Natural killer cell treated with Interleukin-12 subunit alpha and Interleukin-12 subunit beta and Interleukin-15 and Interleukin-18, amount 100 ng/mL, for 72 hours (primary cell): ENCODE data around the gene CCDC177. TPM values are rescaled to one million over a fixed set of nuclear protein-coding genes. Genes with fewer than 3 reads are reported as not detected.

Experiments used
- ATAC-seq, 2 donors: fragments of 150-1000 bp; cut with Tn5 transposase in 1 of 2; sonication (Bioruptor Pico), chemical (Tn5 transposase) in 1 of 2; 2 replicates each; pipeline ENCODE4 v1.10.0; 2021
- DNase-seq: peaks from one replicate; pipeline ENCODE4 v3.0.0; 2022; ENCODE audit warnings: low spot score
- H3K27ac Mint-ChIP-seq, 2 donors: 1 replicate in 1 of 2; 2 replicates in 1 of 2; pipeline ENCODE4 v1.8.0; 2022; ENCODE audit warnings: mixed read lengths in 2 of 2, mild to moderate bottlenecking in 1 of 2, moderate library complexity in 1 of 2
- H3K27me3 Mint-ChIP-seq, 2 donors: 1 replicate in 1 of 2; 2 replicates in 1 of 2; pipeline ENCODE4 v1.8.0; 2022; ENCODE audit warnings: mixed read lengths in 2 of 2
- H3K36me3 Mint-ChIP-seq: one replicate; pipeline ENCODE4 v1.8.0; 2022; ENCODE audit warnings: mixed read lengths
- H3K4me1 Mint-ChIP-seq, 2 donors: 1 replicate in 1 of 2; 2 replicates in 1 of 2; pipeline ENCODE4 v1.8.0; 2022; ENCODE audit warnings: low read depth in 2 of 2, mixed read lengths in 2 of 2, mild to moderate bottlenecking in 1 of 2
- H3K4me3 Mint-ChIP-seq: one replicate; pipeline ENCODE4 v1.8.0; 2022; ENCODE audit warnings: mixed read lengths
- H3K9me3 Mint-ChIP-seq: 2 replicates; pipeline ENCODE4 v1.8.0; 2022; ENCODE audit warnings: mixed read lengths
- total RNA-seq, 2 donors: library from RNA; stranded (reverse); gene quantifications; one replicate each; pipeline ENCODE4 v1.2.3, GENCODE V29; 2022

The CCDC177 gene
- total RNA-seq, 2 donors from 2014 or later: not detected

DNA sequence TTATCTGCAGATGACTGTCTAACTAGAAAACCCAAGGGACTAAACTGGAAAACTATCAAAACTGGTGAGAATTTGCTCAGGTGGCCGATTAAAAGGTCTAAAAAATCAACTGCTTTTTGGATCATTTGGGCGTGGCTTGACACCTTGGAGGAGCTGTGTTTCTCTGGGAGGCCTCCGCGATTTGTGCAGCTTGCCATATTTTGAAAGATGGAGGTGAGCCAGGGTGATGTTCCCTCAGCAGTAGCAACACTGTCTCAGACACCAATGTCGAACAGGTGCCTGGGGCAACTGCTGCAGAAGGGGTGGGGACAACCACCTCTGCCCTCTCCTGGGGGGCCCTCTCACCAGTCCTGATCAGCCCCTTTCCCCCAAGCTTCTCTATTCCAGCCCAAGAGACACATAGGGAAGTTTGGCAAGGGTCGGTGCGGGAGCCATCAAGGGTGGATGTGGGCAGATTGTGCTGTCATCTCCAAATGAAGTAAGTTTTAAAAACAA, 3.8 kb downstream of the CCDC177 start:
- Mint-ChIP-seq H3K4me3 (no peak overlapping the region), H3K4me1 (peaks cover 6 to 7% of the 10 kb centered on the region in 2 donors), H3K9me3 (no peaks in the 10 kb centered on the region), H3K27me3 (peaks cover 52 to 64% of the 10 kb centered on the region in 2 donors), H3K36me3 (no peaks in the 10 kb centered on the region), H3K27ac (no peak overlapping the region)
- DNase-seq (no peak), ATAC-seq (no peak)

DNA sequence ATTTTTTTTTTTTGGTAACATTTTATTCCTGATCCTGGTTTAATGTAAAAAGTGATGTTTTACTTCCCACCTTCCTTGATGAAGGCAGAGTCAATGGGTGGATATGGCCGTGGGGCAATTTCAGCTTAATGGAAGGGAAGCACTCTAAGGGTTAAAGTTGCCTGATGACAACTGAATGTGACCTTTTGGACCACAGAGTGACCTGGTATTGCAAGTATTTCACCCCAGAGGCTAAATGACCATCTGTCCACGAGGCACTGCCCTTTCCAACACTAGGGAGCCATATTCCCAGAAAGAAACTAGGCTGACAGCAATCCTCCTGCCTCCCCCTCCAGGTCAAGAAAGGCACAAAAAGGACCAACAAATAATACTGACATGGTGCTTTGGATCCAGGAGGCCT, 4.8 kb downstream of the CCDC177 start:
- no peak for DNase-seq
- no peaks in the 10 kb centered on the region for H3K36me3 Mint-ChIP-seq
- H3K4me3 Mint-ChIP-seq: no peak overlapping the region
- no peak for ATAC-seq
- no peaks in the 10 kb centered on the region for H3K9me3 Mint-ChIP-seq
- no peak overlapping the region for H3K27ac Mint-ChIP-seq
- peaks cover 5 to 7% of the 10 kb centered on the region in 2 donors for H3K4me1 Mint-ChIP-seq
- H3K27me3 Mint-ChIP-seq: peaks cover 53 to 64% of the 10 kb centered on the region in 2 donors

DNA sequence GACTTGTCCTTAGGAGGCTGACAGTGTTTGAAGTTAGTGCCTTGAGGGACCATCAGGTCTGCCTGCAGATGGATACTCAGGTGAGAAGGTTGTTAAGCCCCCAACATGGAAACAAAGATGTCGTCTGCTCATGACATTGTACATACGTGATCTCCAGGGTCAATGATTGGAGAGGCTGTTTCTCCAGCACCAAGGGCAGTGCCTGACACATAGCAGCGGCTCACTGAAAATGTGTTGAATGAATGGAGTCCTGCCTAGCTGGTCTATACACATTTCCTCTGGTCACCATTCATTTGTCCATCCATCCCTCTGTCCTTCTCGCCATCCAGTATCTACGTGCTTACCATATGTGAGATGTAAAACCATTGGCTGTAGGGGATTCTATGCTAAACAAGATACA, 7.1 kb downstream of the CCDC177 start:
- ATAC-seq: no peak
- H3K9me3 Mint-ChIP-seq: no peaks in the 10 kb centered on the region

DNA sequence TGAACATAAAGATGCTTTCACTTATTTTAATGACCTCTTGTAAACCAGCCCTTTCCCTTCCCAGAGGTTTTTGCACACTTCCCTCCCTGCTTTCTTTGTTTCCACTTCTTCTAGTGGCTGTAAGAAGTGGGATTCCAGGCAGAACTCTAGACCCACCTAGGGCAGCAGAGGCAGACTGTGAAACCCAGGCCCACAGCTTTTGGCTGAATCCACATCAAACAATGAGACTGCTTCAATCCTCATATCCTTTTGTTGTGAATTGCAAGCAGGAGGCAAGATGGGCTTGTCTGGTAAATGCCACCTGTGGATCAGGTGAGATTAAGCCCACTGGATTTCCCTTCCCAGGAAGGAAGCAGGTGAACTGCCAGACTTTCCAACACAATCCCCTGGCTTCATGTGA, 12.8 kb downstream of the CCDC177 start:
- Mint-ChIP-seq H3K9me3 (no peaks in the 10 kb centered on the region), H3K27me3 (peaks cover 33 to 52% of the 10 kb centered on the region in 2 donors), H3K27ac (no peak overlapping the region), H3K4me3 (no peak overlapping the region), H3K36me3 (no peaks in the 10 kb centered on the region), H3K4me1 (no peaks in the 10 kb centered on the region)
- no peak for DNase-seq
- no peak for ATAC-seq

More for the DNA sequence above, 7.1 kb downstream of the CCDC177 start:
- Mint-ChIP-seq H3K4me1 (no peaks in the 10 kb centered on the region), H3K4me3 (no peak overlapping the region), H3K36me3 (no peaks in the 10 kb centered on the region), H3K27me3 (peaks cover 47 to 60% of the 10 kb centered on the region in 2 donors), H3K27ac (no peak overlapping the region)
- DNase-seq: no peak

DNA sequence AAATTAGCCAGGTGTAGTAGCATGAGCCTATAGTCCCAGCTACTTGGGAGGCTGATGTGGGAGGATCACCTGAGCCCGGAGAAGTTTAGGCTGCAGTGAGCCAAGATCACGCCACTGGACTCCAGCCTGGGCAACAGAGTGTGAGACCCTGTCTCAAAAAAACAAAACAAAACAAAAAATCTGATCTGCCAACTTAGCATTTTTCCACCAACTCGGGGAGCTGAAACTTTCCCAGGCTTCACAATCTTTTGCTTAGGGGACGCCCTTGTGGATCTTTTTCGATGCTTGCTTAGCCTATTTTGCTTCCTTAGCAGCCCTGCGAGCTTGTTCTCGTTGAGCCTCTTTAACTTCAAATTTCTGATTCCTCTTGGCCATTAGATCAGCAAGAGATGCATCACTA, 13.8 kb downstream of the CCDC177 start:
- H3K27me3 Mint-ChIP-seq: peaks cover 25 to 41% of the 10 kb centered on the region in 2 donors
- H3K27ac Mint-ChIP-seq: no peak overlapping the region

DNA sequence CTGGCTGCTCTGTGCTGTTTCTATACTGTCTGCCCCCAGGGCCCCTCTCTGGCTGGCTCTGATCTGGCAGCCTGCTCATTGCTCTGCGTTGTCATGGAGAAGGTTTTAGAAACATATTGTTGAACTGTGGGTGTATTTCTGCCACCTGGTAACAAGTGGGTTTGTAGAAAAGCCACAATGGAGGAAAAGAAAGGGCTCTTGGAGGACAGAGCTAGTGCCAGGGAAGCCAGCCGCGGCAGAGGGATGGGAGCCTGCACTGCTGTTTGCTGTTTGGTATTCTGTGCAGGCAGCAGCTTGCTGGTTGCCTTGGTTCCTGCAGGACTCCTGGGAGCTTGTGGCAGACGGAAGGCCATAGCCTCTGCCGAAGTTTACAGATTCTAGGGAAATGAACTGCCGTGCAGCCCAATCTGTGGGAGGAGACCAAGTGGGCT, 15.1 kb downstream of the CCDC177 start:
- H3K27me3 Mint-ChIP-seq: peaks cover 18 to 31% of the 10 kb centered on the region in 2 donors
- H3K4me3 Mint-ChIP-seq: no peak overlapping the region
- no peaks in the 10 kb centered on the region for H3K36me3 Mint-ChIP-seq
- H3K9me3 Mint-ChIP-seq: no peaks in the 10 kb centered on the region
- DNase-seq: no peak
- H3K27ac Mint-ChIP-seq: no peak overlapping the region
- ATAC-seq: no peak
- H3K4me1 Mint-ChIP-seq: no peaks in the 10 kb centered on the region

More for the DNA sequence above, 13.8 kb downstream of the CCDC177 start:
- Mint-ChIP-seq H3K4me1 (no peaks in the 10 kb centered on the region), H3K36me3 (no peaks in the 10 kb centered on the region), H3K4me3 (no peak overlapping the region), H3K9me3 (no peaks in the 10 kb centered on the region)
- DNase-seq (no peak), ATAC-seq (no peak)

DNA sequence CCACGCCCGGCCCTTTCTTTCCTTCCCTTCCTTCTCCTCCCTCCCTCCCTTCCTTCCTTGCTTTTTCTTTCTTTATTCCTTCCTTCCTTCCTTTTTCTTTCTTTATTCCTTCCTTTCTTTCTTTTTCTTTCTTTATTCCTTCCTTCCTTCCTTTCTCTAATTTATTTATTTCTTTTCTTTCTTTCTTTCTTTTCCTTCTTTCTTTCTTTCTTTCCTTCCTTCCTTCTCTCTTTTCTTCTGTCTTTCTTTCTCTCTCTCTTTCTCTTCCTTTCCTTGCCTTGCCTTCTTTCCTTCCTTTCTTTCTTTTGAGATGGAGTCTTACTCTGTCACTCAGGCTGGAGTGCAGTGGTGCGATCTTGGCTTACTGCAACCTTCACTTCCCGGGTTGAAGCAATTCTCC, 15.9 kb downstream of the CCDC177 start:
- Mint-ChIP-seq H3K9me3 (no peaks in the 10 kb centered on the region), H3K4me1 (no peaks in the 10 kb centered on the region), H3K27ac (no peak overlapping the region), H3K36me3 (no peaks in the 10 kb centered on the region), H3K4me3 (no peak overlapping the region), H3K27me3 (peaks cover 20 to 33% of the 10 kb centered on the region in 2 donors)
- DNase-seq: no peak
- ATAC-seq: no peak

DNA sequence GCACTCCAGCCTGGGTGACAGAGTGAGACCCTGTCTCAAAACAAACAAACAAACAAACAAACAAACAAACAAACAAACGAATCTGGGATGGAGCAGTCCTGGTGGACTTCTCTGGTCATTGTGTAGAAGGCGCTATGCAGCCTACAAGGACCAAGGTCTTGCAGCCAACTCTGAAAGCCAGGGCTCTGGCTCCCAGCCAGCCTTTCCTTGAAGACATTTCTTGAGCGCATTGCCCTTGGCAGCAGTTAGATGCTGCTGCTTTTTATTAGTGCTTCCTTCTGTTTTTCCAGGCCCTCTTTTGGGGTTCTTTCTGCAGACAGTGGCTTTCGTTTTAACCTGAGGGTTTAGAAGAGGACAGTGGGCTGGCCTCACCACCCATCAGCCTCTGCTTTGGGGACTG, 20.2 kb downstream of the CCDC177 start:
- H3K27ac Mint-ChIP-seq: no peak overlapping the region
- no peaks in the 10 kb centered on the region for H3K4me1 Mint-ChIP-seq
- H3K4me3 Mint-ChIP-seq: no peak overlapping the region
- H3K27me3 Mint-ChIP-seq: peaks cover 23 to 36% of the 10 kb centered on the region in 2 donors
- ATAC-seq (no peak), DNase-seq (no peak)
- H3K9me3 Mint-ChIP-seq: no peaks in the 10 kb centered on the region
- H3K36me3 Mint-ChIP-seq: no peaks in the 10 kb centered on the region

DNA sequence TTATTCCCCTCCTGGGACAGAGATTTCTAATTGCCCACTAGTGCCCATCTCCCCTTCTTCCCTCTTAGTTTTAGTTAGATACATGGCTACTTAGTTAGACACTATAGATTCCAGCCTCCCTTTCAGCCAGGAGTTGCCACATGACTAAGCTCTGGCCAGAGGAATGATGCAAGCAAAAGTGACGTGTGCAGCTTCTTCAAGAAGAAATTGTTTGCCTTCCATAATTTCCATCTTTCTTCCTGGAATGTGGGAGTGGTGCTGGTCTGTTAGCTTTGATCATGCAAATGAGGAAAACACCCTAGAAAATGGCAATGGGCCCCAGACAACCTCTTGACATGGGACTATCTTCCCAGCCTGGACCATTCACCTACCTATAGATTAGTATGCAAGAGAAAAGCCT, 21.4 kb downstream of the CCDC177 start:
- peaks cover 18 to 26% of the 10 kb centered on the region in 2 donors for H3K27me3 Mint-ChIP-seq

DNA sequence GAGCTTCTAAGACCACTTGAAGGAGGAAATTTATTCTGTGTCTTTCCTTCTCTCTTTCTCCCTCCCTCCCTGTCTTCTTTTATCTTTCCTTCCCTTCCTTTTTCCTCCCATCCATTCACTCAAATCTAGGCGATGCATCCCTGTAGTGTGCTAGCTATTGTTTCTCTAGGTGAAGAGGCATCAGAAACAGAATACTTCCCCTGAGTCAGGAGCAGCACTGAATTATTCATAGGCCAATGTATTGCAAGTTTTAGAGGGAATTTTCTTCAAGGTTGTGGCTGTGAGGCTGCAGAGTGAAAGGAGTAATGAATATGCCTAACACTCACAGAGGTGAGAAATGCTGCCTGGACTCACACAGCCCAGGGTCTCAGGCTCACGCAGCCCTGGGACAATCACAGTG, 23.2 kb downstream of the CCDC177 start:
- Mint-ChIP-seq H3K27me3 (peaks cover 23 to 31% of the 10 kb centered on the region in 2 donors), H3K27ac (no peak overlapping the region), H3K4me3 (no peak overlapping the region)

More for the DNA sequence above, 21.4 kb downstream of the CCDC177 start:
- Mint-ChIP-seq H3K4me1 (peaks cover 0 to under 1% of the 10 kb centered on the region in 2 donors), H3K36me3 (no peaks in the 10 kb centered on the region), H3K9me3 (no peaks in the 10 kb centered on the region), H3K4me3 (no peak overlapping the region), H3K27ac (no peak overlapping the region)
- ATAC-seq: no peak
- DNase-seq: no peak

DNA sequence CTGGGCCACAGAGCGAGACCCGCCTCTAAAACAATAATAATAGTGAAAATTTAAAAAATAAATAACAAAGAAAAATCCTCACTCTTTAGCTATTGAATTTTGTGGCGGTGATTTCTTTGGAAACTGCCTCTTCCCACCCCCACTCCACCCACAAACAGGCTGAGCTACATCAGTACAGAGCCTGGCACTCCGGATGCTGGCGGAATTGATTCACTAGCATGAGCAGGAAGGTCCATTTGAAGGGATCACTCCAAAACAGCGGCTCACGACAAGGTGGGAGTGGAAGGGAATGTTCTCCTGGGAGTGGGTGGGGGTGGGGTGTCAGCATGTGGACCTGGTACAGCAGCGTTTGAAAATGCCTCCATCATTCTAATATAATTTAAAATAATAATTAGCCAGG, 26.1 kb downstream of the CCDC177 start:
- H3K4me3 Mint-ChIP-seq: no peak overlapping the region
- peaks cover 8 to 11% of the 10 kb centered on the region in 2 donors for H3K4me1 Mint-ChIP-seq
- H3K36me3 Mint-ChIP-seq: no peaks in the 10 kb centered on the region
- H3K9me3 Mint-ChIP-seq: no peaks in the 10 kb centered on the region
- H3K27ac Mint-ChIP-seq: no peak overlapping the region
- H3K27me3 Mint-ChIP-seq: peaks cover 34 to 43% of the 10 kb centered on the region in 2 donors
- DNase-seq (no peak), ATAC-seq (no peak)

More for the DNA sequence above, 23.2 kb downstream of the CCDC177 start:
- DNase-seq: no peak
- H3K36me3 Mint-ChIP-seq: no peaks in the 10 kb centered on the region
- H3K4me1 Mint-ChIP-seq: peaks cover 0 to 2% of the 10 kb centered on the region in 2 donors
- no peaks in the 10 kb centered on the region for H3K9me3 Mint-ChIP-seq
- no peak for ATAC-seq

DNA sequence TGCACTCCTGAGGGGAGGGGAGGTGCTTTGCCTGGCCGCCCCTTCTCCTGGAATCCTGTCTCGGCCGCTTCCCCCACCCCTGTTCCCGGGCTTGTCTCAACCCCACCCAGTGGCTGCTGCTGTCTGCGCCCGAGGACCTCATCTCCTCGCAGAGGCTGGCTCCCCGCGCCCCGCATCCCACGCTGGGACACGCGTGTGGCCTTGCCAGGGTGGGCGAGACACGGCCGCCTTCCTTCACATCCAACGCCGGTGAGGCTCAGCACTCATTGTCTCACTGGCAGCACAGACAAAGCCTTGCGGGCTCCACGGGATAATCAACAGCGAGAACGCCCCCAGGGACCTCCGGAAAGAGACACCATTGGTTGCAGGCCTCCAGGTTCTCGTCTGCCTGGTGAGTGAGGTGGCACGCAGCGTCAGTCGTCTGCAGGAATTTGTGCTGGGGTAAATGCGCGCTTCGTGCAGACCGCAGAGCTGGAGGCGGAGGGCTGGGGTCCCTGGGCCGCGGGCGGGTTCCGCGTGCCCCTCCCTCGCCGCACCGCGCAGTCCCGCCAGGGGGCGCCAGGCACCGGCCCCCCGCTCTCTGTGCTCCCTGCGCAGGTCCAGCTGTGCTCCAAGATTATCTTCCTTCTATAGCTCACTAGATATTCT, 26.8 kb downstream of the CCDC177 start:
- Mint-ChIP-seq H3K27me3 (peaks cover 33 to 36% of the 10 kb centered on the region in 2 donors), H3K36me3 (no peaks in the 10 kb centered on the region), H3K9me3 (no peaks in the 10 kb centered on the region), H3K4me1 (peaks cover 12 to 16% of the 10 kb centered on the region in 2 donors), H3K4me3 (no peak overlapping the region), H3K27ac (no peak overlapping the region)
- DNase-seq: no peak
- no peak for ATAC-seq

DNA sequence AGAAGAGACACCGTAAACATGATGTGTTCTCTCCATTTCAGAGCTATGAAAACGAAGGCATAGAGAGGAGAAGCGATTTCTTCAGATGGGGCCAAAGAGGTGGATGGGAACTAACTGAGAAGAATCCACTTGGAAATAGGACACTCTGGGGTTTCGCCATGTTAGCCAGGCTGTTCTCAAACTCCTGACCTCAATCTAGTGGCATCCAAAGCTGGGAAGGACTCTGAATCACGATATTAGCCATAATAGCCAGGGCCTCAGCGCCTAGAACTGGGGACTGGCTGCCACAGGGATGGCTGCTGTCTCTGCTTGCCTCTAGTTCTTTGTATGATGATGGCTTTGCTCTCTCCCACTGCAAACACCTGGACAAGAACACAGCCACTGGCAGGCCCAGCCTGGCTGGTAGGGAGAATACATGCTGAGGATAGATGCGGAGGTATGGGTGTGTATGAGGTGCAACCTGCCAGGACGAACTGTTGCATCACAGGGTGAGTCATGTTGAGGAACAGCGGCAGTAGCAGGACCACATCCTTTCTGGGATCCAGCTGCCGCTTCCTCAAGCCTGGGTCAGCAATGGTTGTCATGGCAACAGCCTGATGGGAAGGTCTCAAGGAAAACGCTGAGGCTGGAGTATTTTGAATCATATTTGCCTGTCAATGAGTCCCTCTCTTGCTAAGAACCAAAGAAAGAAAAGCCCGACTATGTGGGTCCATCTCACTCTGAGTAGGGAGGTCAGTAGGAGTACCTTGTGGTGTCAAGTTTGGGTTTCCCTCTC, 31.1 kb downstream of the CCDC177 start:
- Mint-ChIP-seq H3K27ac (no peak overlapping the region), H3K4me3 (no peak overlapping the region), H3K27me3 (peaks cover 25 to 31% of the 10 kb centered on the region in 2 donors), H3K9me3 (no peaks in the 10 kb centered on the region), H3K36me3 (no peaks in the 10 kb centered on the region), H3K4me1 (peaks cover 12 to 16% of the 10 kb centered on the region in 2 donors)
- peak; percentile 77 for DNase-seq
- ATAC-seq: peak; percentile 88 to 90

DNA sequence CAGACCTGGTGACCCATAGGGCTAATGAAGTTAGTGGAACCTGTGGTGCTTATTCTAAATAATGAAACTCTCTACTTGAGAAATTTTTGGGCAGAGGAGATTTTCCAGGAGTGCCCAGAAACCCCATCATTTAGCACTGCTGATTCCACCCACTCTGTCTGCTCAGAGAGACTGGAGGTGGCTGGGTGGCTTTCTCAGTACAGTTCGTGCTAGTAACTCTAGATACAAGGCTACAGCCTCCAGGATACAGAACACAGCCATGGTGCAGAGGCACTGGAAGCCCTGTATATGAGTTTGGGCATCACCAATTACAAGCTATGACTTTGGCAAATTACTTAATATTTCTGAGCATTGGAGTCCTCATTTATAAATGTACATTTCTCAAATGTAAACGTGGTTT, 32.4 kb downstream of the CCDC177 start:
- Mint-ChIP-seq H3K27me3 (peaks cover 25 to 36% of the 10 kb centered on the region in 2 donors), H3K4me1 (peaks cover 9 to 16% of the 10 kb centered on the region in 2 donors), H3K4me3 (no peak overlapping the region), H3K27ac (no peak overlapping the region), H3K36me3 (no peaks in the 10 kb centered on the region), H3K9me3 (no peaks in the 10 kb centered on the region)
- DNase-seq (no peak), ATAC-seq (no peak)
